HCT116 (cell line): ENCODE data around the gene PTPN12. TPM values are rescaled to one million over a fixed set of nuclear protein-coding genes. Genes with fewer than 3 reads are reported as not detected.

Experiments used
- ATAC-seq: fragments of 200-7000 bp; cut with Tn5 transposase; 2 replicates; pipeline ENCODE4 v1.9.1; 2020; ENCODE audit warnings: mild to moderate bottlenecking, moderate library complexity
- BruUV-seq: library from RNA; stranded (reverse); fragments of 400-500 nt; replicated peaks from 2 replicates; lab custom pipeline; 2021; lab: Mats Ljungman, UMichigan
- CTCF ChIA-PET: fragments of 300-600 bp; sonication (Branson Sonifier 250); formaldehyde crosslinking; loops from one replicate; lab custom pipeline; 2021; ENCODE audit warnings: antibody characterized with exemption; lab: Charles Lee
- POLR2A ChIA-PET: fragments of 300-600, 350-600 bp; sonication (Branson Sonifier 250); formaldehyde crosslinking; loops from one replicate; lab custom pipeline; 2021; ENCODE audit warnings: antibody characterized with exemption; lab: Charles Lee
- RAD21 ChIA-PET, 2 experiments: fragments of 300-600 bp; sonication (Branson Sonifier 250); formaldehyde crosslinking; loops; one replicate each; lab custom pipeline; 2023; ENCODE audit warnings: low total read pairs in 2 of 2; ENCODE audit not compliant: uncharacterized antibody in 2 of 2, unreplicated experiment in 2 of 2, low non-redundant PET in 1 of 2; lab: Charles Lee
- DNase-seq: peaks from one replicate; pipeline ENCODE4 v3.0.0-alpha.2; 2010; ENCODE audit warnings: low read depth, low spot score
- H2AFZ ChIP-seq: fragments of 200-600 bp; shearing (Covaris generic), sonication (generic); 2 replicates; pipeline ENCODE4 v1.6.1; 2017; ENCODE audit warnings: low read depth, mixed run types, mixed read lengths, antibody characterized with exemption, low read length; ENCODE audit not compliant: poor library complexity, severe bottlenecking
- H3K27ac ChIP-seq: 2 replicates; pipeline ENCODE4 v1.5.1; 2012; ENCODE audit warnings: low read depth, low read length
- H3K27me3 ChIP-seq: fragments of 200-600 bp; sonication (generic); 2 replicates; pipeline ENCODE4 v1.6.1; 2016; ENCODE audit warnings: mixed run types, low read length, mixed read lengths; ENCODE audit not compliant: insufficient read depth
- H3K36me3 ChIP-seq, 2 experiments: fragments of 200-500 bp in 1 of 2; fragments of 200-600 bp in 1 of 2; sonication (Bioruptor generic) in 1 of 2; sonication (generic) in 1 of 2; 2 replicates each; pipeline versions ENCODE4 v1.5.1 to v1.6.1; 2014 to 2016; ENCODE audit warnings: low read length in 2 of 2, inconsistent platforms in 1 of 2, mixed read lengths in 1 of 2, mixed run types in 1 of 2; ENCODE audit not compliant: insufficient read depth in 2 of 2, control insufficient read depth in 1 of 2
- H3K4me1 ChIP-seq, 2 experiments: fragments of 200-600 bp in 1 of 2; sonication (generic) in 1 of 2; 2 replicates each; pipeline versions ENCODE4 v1.5.1 to v1.6.1; 2012 to 2017; ENCODE audit warnings: low read length in 2 of 2, inconsistent platforms in 1 of 2, mild to moderate bottlenecking in 1 of 2, mixed read lengths in 1 of 2, mixed run types in 1 of 2, moderate library complexity in 1 of 2; ENCODE audit not compliant: insufficient read depth in 2 of 2, control insufficient read depth in 1 of 2
- H3K4me2 ChIP-seq: fragments of 200-600 bp; sonication (generic); 2 replicates; pipeline ENCODE4 v1.6.1; 2017; ENCODE audit warnings: mixed run types, low read length, mixed read lengths
- H3K4me3 ChIP-seq, 2 experiments: fragments of 200-600 bp in 1 of 2; sonication (generic) in 1 of 2; replicated peaks in 1 of 2; 2 replicates each; pipeline ENCODE4 v1.5.1; 2011 to 2016; ENCODE audit warnings: low read length in 2 of 2, control low read depth in 1 of 2, low read depth in 1 of 2, mild to moderate bottlenecking in 1 of 2, mixed read lengths in 1 of 2, mixed run types in 1 of 2
- H3K79me2 ChIP-seq: fragments of 200-600 bp; sonication (generic); 2 replicates; pipeline ENCODE4 v1.6.1; 2017; ENCODE audit warnings: mild to moderate bottlenecking, mixed run types, low read length, moderate library complexity, mixed read lengths; ENCODE audit not compliant: insufficient read depth
- H3K9ac ChIP-seq: fragments of 200-600 bp; sonication (generic); 2 replicates; pipeline ENCODE4 v1.6.1; 2016; ENCODE audit warnings: low read length, mixed read lengths
- H3K9me2 ChIP-seq: fragments of 200-600 bp; sonication (generic), shearing (Covaris generic); 2 replicates; pipeline ENCODE4 v1.6.1; 2017; ENCODE audit warnings: mixed run types, mild to moderate bottlenecking, moderate library complexity; ENCODE audit not compliant: insufficient read depth
- H3K9me3 ChIP-seq, 2 experiments: fragments of 200-500 bp in 1 of 2; fragments of 200-600 bp in 1 of 2; sonication (Bioruptor generic) in 1 of 2; sonication (generic) in 1 of 2; 2 replicates each; pipeline ENCODE4 v1.6.1; 2014 to 2017; ENCODE audit warnings: low read length in 2 of 2, mixed read lengths in 2 of 2, inconsistent platforms in 1 of 2, low read depth in 1 of 2, mild to moderate bottlenecking in 1 of 2, mixed run types in 1 of 2, moderate library complexity in 1 of 2; ENCODE audit not compliant: control insufficient read depth in 1 of 2, insufficient read depth in 1 of 2
- H4K20me1 ChIP-seq: fragments of 200-600 bp; sonication (generic), shearing (Covaris generic); 2 replicates; pipeline ENCODE4 v1.6.1; 2017; ENCODE audit warnings: mixed run types, mild to moderate bottlenecking, moderate library complexity; ENCODE audit not compliant: insufficient read depth
- ATF3 ChIP-seq: IDR thresholded peaks from 2 replicates; pipeline ENCODE4 v1.6.1; 2012
- CTCF ChIP-seq, 3 experiments: fragments of 200-600 bp in 1 of 3; sonication (generic) in 1 of 3; IDR thresholded peaks in 2 of 3; conservative IDR thresholded peaks in 1 of 3; 2 replicates each; pipeline ENCODE4 v1.5.1; 2012 to 2017; ENCODE audit warnings: low read depth in 2 of 3, low read length in 2 of 3, antibody characterized with exemption in 1 of 3, borderline replicate concordance in 1 of 3, control low read depth in 1 of 3, mild to moderate bottlenecking in 1 of 3, mixed read lengths in 1 of 3, mixed run types in 1 of 3, moderate library complexity in 1 of 3; ENCODE audit not compliant: insufficient read depth in 1 of 3
- EZH2 ChIP-seq: fragments of 200-600 bp; sonication (generic); IDR thresholded peaks from 2 replicates; pipeline ENCODE4 v1.6.1; 2017; ENCODE audit warnings: antibody characterized with exemption, mixed run types
- EZH2phosphoT487 ChIP-seq: fragments of 200-600 bp; IDR thresholded peaks from 2 replicates; pipeline ENCODE4 v1.6.1; 2018; ENCODE audit warnings: antibody characterized with exemption, borderline replicate concordance
- RAD21 ChIP-seq: IDR thresholded peaks from 2 replicates; pipeline ENCODE4 v1.6.1; 2012; ENCODE audit warnings: low read depth, mild to moderate bottlenecking
- REST ChIP-seq: IDR thresholded peaks from 2 replicates; pipeline ENCODE4 v1.6.1; 2012; ENCODE audit warnings: low read depth
- SRF ChIP-seq: IDR thresholded peaks from 2 replicates; pipeline ENCODE4 v1.6.1; 2012; ENCODE audit warnings: low read depth
- ZFX ChIP-seq: fragments of 450-650 bp; IDR thresholded peaks from 2 replicates; pipeline ENCODE4 v1.6.1; 2017
- ZNF274 ChIP-seq: fragments of 200-500 bp; sonication (Bioruptor generic); IDR thresholded peaks from 2 replicates; pipeline ENCODE4 v1.6.1; 2014; ENCODE audit warnings: mild to moderate bottlenecking, low read depth, low read length, inconsistent platforms
- intact Hi-C: fragments of 100-400 bp; cut with micrococcal nuclease; formaldehyde crosslinking; loops from 2 replicates; pipeline ENCODE4 v1.10.0; 2022
- total RNA-seq: library from RNA; stranded (reverse); gene quantifications from one replicate; pipeline ENCODE4 v1.2.1, GENCODE V29; 2021; ENCODE audit not compliant: unreplicated experiment

PTPN12 gene
- total RNA-seq, 1 experiment from 2014 or later = 80.5 TPM

GRCh38 chr7:77575187-77575586 lies 38.1 kb downstream of the PTPN12 start:
- no peak for ATAC-seq
- CTCF ChIA-PET = no interaction called here
- peaks cover 7 to 14% of the 10 kb centered on the region in 2 experiments; a peak in 3 of 4 replicates for H3K36me3 ChIP-seq

More at GRCh38 chr7:77575187-77575586, 38.1 kb downstream of the PTPN12 start:
- RAD21 ChIA-PET = no interaction called here
- H3K4me3 ChIP-seq = no peak overlapping the region
- H4K20me1 ChIP-seq = no peaks in the 10 kb centered on the region
- intact Hi-C loops = no loop called here
- no peak overlapping the region for H3K4me2 ChIP-seq
- TF ChIP-seq EZH2 (no peak), ZNF274 (no peak), REST (no peak), ATF3 (no peak), RAD21 (no peak), CTCF (IDR thresholded peaks at IDR 0.05 in 2 of 3, conservative IDR thresholded peaks at IDR 0.05 in 1 of 3; ENCODE audit: borderline replicate concordance in 1 of 3, insufficient read depth in 1 of 3, low read depth in 2 of 3, low read length in 2 of 3) (no peak), ZFX (no peak), SRF (no peak), EZH2phosphoT487 (no peak)
- POLR2A ChIA-PET = no interaction called here
- no peak overlapping the region for H3K9ac ChIP-seq
- BruUV-seq = no TSS peak
- no peak overlapping the region for H3K27ac ChIP-seq
- H2AFZ ChIP-seq = no peak overlapping the region
- H3K79me2 ChIP-seq = peaks cover 24% of the 10 kb centered on the region
- H3K9me2 ChIP-seq = no peaks in the 10 kb centered on the region
- H3K9me3 ChIP-seq = no peaks in the 10 kb centered on the region
- H3K27me3 ChIP-seq = no peaks in the 10 kb centered on the region
- DNase-seq = no peak
- no peaks in the 10 kb centered on the region for H3K4me1 ChIP-seq
